Posterior cingulate gyrus (tissue), 11 donors: ENCODE measurements around the gene IRAK1.
A peak's percentile ranks its signal among the peaks of the same experiment; 100 is the strongest.

Experiments
- DNase-seq, 10 donors: peaks; one replicate each; pipeline versions ENCODE4 v3.0.0 to v3.0.0-alpha.2; 2020 to 2021; ENCODE audit warnings: mixed read lengths in 3 of 10
- intact Hi-C: fragments of 100-400 bp; cut with DNase I; formaldehyde crosslinking; loops from one replicate; pipeline ENCODE4 v1.15.1; 2023

IRAK1 gene

DNA sequence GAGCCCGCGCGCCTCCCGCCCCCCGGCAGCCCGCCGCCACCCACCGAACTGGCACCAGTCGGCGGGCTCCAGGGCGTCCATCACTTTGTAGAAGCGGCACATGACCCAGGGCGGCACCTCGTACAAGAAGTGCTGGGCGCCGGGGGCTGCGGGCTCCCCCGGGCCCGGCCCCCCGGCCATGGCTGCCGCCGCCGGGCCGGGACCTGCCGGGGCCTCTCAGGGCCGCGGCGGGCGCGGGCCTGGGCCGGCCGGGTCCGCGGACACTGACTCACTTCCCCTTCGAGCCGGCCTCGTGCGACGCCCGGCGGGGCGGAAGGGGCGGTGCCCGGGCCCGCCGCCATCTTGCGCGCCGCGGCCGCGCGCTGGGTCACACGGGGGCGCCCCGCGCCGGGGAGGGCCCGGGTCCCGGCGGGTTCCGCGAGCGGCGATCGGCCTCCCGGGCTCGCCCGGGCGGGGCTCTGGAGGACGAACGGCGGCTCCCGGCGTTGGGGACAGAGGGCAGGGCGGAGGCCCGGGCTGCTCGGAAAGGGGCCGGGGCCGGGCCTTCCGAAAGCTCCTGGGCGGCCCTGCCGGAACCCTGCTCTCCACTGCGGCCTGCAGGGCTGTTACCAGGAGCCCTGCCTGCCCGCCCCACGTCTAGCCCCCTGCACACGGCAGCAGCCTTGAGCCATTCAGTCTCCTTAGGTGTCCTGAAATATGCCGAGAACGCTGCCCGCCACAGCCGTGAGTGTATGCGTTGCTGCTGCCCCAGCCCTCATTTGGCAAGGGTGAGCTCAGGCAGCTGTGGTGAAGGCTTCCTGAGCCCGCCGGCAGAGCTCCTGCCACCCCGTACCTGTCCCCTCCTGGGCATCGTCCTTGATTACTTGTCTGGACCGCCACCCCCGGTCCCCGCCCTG lies at the start of gene IRAK1:
IRAK1 (minus strand) TSS at position 270 of the 896 bp plus-strand sequence; CDS start at position 180, 90 bp downstream.
- intact Hi-C loops, result loop anchor here (10.0 kb wide), 1 partner anchor 75 kb away; the partner anchor contains the start of gene MECP2
- peak in 5 of 10 donors; percentile 26 to 91 (median 59) for DNase-seq

DNA sequence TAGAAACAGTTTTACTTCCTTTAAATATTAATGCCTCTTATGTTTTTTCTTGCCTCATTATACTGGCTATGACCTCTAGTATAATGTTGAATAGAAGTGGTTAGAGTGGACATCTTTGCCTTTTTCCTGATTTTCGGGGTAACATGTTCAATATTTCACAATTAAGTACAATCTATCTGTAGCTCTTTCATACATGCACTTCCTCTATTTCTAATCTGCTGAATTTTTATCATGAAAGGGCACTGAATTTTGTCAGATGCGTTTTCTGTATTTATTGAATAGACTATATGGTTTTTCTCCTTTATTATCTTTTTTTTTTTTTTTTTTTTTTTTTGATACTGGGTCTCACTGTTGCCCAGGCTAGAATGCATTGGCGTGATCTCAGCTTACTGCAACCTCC lies 48.9 kb upstream of the IRAK1 start:
- DNase-seq, result no peak
- intact Hi-C loops, result no loop called here

GRCh38 chrX:154064637-154065435 lies 45.1 kb upstream of the IRAK1 start:
- intact Hi-C loops, result no loop called here
- DNase-seq, result no peak

DNA sequence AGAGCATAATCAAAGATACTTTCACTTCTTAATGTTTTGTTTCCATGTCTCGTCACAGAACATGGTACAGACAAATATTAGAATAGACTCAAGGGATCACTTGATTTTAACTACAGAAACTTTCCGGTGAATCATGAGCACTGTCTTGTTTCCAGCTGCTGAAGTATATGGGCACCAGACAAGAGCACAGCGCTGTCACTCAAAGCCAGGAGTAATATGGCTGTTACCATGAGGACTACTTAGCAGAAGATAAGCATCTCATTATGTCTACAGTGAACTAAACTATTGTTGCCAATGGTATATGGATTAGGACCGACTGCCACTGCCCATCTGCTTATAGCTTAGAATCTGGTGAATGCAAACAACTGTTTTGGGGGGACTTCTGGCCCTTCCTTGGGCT lies 43.5 kb upstream of the IRAK1 start:
- DNase-seq, result no peak
- intact Hi-C loops, result no loop called here

GRCh38 chrX:154061801-154062200 lies 42.1 kb upstream of the IRAK1 start:
- intact Hi-C loops, result no loop called here
- DNase-seq, result no peak

DNA sequence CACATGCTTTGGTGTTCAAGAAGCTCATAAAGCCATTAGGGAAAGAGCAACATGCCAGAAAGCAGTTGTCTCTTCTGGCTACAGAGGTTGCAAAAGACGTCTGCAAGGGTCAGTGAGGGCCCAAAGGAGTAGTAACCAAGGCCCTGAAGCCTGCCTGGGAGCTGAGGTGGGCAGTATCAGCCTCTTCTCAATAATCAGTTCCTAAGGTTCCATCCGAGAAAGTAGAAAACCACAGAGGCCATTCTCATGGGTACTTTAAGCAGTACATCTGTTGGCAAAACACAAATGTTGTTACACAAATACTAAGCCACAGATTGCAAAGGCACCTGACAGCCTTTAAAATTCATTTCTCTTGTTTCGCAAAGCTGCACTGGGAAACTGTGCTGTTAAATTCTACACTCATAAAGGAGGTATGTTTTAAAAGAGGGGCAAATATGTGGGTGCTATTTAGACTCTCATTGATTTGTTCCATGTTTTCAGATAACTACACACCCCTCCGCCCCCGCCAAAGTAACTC lies 40.1 kb upstream of the IRAK1 start:
- intact Hi-C loops, result no loop called here
- no peak for DNase-seq

- no peak for DNase-seq
- intact Hi-C loops, result no loop called here
These were observed 39.5 kb upstream of the IRAK1 start for GRCh38 chrX:154059231-154059630.

DNA sequence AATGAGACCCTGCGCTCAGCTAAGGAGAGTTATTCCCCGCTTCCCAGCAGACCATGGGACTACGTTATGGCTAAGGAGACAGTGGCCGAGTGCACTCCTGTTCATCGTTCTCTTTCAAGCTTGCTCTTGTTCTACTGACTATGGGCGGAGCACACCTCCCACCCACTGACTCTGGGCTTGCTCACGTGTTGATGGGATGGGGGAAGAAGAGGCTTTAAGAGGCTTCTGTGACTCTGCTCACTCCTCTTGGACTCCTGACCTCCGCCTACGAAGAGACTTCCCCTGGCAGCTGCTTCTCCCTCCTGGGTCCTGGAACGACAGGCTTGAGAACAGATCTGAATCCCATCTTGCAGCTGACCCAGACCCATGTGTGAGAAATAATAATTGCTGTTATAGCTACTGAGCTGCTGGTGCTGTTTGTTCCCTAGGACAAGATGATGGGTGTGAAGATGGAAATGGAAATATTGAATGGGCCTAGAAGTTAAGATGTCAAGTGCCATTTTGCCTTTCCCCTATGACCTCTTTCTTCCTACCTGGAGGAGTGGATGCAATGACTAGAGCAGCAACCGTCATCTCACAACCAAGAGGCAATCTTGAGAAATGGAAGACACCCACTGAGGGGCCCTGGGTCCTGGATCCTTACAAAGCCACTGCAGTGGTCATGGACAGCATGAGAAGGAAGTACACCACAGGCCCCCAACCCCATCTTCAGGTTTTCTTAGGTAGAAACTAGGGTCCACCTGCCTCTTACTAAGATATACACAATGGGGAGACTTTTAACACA lies 38.7 kb upstream of the IRAK1 start:
- DNase-seq, result no peak
- intact Hi-C loops, result no loop called here

DNA sequence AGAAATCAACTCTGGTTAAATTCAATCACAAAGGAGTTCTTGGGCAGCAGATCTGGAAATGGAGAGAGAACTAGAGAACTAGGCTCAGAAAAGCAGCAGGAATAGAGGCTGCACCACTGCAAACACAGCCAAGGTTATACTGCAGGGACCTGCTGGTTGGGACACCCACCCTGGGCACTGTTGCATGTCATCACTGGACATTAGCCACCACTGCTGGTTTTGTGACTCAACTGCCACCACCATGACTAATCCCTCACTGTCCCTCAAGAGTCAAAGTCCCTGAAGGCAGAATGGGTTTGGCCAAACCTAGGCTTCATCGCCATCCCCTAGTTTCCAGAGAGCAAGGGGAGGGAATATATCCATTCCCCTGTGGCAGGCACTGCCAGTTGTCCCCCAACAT lies 38.1 kb upstream of the IRAK1 start:
- DNase-seq, result no peak
- intact Hi-C loops, result no loop called here

DNA sequence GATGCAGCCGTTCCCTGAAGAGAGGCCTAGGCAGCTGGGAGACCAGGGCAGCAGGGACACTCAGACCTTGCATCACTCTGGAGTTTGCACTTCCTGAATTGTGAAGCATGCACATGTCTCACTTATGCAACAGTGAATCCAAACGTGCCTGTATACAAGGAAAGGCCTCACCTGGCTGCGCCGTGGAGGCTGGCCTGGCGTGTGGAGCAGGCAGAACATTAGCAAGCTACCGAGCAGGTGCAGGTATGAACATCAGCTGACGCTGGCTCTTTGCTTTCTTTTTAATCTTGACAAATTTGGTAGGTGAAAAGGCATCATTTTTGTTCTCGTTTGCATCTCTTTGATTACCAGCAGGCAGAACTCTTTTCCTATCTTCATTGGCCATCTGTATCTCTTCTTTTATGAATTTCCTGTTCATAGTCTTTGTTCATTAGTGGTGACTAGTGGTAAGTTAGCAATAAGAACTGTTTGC lies 37.1 kb upstream of the IRAK1 start:
- no peak for DNase-seq
- intact Hi-C loops, result no loop called here

DNA sequence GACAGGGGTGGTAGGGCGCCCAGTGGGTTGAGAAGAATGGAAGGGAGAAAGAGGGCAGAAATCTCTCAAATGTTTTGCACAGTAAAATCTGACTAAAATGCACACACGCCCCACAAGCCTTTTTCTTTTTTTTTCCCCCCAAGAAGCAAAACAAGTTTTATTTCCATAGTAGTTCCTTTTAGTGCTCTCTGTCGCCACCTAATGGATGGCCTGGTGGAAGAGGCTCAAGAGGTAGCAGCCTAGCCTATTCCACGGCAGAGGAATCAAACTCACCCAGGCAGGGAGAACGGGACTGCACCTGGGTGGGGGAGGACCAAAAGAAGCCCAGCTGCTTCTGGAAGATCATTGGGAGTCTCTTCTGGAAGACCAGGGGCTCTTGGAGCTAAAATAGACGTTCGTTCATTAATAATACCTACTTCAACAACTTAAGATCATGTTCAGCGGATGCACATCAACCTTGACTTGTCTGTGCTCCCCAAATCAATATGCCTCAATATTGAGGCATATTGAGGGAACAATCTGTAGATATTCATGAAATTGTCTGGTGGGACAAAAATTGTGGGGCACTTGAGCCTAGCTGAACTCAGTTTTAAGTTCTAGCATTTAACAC lies 31.6 kb upstream of the IRAK1 start:
- DNase-seq, result peak in 6 of 10 donors; percentile 60 to 91 (median 68)
- intact Hi-C loops, result loop anchor here (2.0 kb wide), 1 partner anchor 39 kb away; no protein-coding TSS in a partner anchor

- no peak for DNase-seq
- intact Hi-C loops, result loop anchor here (2.0 kb wide), 1 partner anchor 37 kb away; no protein-coding TSS in a partner anchor
These were observed 30.4 kb upstream of the IRAK1 start for GRCh38 chrX:154050113-154050495.

GRCh38 chrX:154049209-154050112 lies 29.8 kb upstream of the IRAK1 start:
- no peak for DNase-seq
- intact Hi-C loops, result loop anchor here (2.0 kb wide), 1 partner anchor 37 kb away; no protein-coding TSS in a partner anchor

- intact Hi-C loops, result no loop called here
- no peak for DNase-seq
These were observed 28.7 kb upstream of the IRAK1 start for GRCh38 chrX:154048398-154048797.

DNA sequence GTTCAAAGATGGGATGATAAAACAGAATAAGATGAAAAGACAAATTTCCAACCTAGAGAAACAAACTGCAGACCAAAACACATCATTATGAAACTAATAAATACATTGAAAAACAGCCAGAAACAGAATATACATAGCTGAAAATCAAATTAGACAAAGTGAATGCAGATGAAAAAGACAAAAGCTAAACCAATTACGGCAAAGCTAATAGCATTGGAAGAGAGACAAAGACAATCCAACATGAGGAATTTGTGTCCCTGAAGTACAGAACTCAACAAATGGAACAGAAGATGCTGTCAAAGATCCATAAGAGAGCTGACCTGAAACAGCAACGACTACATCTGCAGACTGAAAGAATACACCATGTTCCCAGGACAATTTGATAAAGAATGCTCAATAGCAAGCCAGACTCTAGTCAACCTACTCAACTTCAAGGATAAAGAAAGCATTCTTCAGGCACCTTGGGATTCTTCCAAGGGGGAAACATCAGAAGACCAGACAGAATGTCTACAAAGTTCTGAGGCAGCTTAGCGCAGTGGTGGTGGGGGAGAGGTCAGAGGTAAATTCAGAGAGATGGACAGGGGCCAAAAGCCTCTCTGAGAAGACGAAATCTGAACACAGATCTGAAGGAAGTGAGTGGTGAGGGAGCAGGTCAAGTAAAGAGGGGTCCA lies 27.4 kb upstream of the IRAK1 start:
- intact Hi-C loops, result no loop called here
- no peak for DNase-seq

DNA sequence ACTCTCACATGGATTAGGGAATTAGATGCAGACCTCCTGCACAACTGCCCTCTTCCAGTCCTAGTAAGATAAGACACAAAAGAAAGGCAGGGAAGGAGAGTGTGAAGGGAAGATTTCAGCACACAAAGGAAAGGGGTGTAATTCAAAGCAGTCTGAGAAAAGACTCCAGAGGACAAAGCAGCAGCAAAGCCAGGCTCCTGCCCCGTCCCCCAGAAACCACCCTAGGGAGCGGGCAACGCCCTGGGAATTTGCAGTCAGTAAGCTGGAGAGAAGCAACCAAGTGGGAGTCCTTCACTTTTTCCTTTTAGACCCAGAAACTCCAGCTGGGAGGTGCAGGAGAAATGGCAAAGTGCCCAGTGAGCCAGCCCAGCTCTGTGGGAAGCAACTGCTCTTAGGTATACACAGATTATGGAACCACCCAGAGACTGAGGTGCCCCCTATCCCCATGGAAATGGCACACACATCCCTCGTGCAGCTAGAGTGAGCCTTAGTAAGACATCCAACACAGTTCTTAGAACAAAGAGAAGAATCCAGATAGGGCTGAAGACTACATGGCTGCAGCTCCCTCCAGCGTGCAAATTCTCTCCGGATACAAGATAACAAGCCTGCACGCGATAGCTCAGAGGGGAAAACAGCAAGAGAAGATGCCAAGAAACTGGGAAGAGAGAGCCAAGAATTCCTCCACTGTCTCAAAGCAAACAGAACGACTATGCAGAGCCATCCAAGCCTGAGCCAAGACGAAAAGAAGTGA lies 26.5 kb upstream of the IRAK1 start:
- DNase-seq, result peak in 7 of 10 donors; percentile 31 to 90 (median 41)
- intact Hi-C loops, result no loop called here

DNA sequence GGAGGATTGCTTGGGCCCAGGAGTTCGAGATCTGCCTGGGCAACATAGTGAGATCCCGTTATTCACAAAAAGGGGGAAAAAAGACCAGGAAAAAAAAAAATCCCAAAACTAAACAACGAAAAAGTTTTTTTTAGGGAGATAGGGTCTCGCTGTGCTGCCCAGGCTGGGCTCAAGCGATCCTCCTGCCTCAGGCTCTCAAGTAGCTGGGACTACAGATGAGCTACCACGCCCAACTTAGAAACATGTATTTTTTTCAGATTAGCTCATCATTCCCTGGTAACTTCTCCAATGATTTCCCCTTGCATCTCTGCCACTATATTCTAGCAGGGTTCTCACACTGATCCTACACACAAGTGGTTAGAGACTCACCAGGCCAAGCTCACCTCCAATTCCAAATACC lies 24.4 kb upstream of the IRAK1 start:
- no peak for DNase-seq
- intact Hi-C loops, result no loop called here
